NCI-H2029 treated with DMSO at 0.1 percent for 48 hours (cell line): Measurements from ENCODE around the gene NPTN.

ENCODE experiments used
- DNase-seq: peaks from one replicate; lab custom pipeline; 2025; lab: John Stamatoyannopoulos, UW

Gene NPTN

GRCh38 chr15:73631915-73632669 lies 1.1 kb downstream of the NPTN start:
- no peak for DNase-seq

- no peak for DNase-seq
Measured at GRCh38 chr15:73630921-73631362, 2.2 kb downstream of the NPTN start.

- no peak for DNase-seq
Measured at GRCh38 chr15:73629798-73630429, 3.3 kb downstream of the NPTN start.

DNA sequence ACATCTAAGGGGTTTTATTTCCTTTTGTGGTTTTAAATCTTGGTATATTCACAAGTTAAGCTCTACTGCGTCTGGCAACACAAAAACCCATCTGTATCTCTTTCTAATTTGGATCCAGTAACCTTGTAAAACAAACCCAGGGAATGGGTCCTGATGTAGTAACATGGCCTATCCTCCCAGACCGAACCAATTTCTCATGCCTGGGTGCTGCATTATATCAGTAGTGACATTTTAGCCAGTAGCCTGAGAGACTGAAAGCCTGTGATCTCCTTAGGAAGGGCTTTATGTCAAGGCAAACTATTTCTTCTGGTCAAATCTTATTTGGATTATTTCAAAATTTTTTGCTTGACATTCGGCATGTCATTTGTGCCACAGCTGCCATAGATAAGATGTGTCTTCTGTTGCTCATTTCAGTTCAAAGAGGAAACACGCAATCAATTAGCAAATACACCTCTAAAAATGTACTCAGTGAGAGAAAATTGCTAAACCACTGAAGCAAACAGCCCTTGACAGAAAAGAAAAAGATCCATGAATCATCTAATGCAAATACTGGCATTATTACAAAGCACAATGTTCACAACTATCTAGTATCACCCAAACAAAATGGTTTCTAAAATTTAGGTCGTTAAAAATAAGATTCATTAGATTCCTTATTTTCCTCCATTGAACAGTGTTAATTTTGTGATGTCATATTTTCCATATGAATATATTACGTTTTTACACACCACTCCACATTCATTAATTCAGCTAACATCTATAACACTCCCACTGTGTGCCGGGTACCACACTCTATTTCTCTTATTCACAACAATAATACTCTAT lies 4.0 kb downstream of the NPTN start:
- DNase-seq = no peak

GRCh38 chr15:73628102-73628501 lies 5.1 kb downstream of the NPTN start:
- no peak for DNase-seq

- no peak for DNase-seq
Measured at GRCh38 chr15:73626072-73626471, 7.1 kb downstream of the NPTN start.

DNA sequence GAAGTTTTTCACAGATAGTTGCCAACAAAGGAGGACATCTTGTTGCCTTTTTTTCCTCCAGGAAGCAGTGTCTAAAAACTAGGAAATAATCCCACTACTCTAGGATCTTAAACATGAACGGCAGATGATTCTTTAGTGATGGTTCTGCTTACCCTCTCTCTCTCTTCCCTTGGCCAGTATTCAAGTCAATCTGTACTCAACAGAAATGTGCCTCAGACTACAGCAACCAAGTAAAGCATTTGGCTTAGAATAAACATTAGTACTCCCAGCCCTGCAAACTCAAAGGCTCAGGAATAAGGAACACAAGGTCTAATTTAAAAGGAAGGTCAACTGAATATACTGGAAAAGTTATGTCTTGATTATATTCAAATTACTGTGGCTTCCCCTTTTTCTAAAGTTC lies 8.7 kb downstream of the NPTN start:
- no peak for DNase-seq

DNA sequence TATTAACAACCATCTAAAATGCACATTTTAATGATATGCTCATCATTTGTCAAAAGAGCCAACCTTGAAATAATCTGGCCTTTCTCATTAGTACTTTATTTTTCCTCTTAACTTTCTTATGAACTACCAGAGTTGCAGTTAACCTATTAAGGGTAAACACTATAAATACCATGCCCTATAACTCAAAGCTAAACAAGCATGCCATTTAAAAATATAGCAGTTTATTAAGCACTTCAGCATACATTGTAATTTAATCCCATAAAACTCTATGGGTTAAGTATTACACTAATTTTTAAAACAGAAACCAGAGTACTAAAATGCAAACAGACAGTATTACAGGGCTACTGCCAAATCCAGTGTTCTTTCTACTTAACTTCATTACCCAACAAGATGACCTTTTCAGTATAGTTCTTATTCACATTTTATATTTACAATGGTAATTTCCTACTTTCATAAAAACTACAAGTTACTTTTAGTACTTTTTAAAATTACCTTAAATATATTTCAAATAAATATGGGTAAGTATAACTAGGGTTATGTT lies 11.8 kb downstream of the NPTN start:
- no peak for DNase-seq

DNA sequence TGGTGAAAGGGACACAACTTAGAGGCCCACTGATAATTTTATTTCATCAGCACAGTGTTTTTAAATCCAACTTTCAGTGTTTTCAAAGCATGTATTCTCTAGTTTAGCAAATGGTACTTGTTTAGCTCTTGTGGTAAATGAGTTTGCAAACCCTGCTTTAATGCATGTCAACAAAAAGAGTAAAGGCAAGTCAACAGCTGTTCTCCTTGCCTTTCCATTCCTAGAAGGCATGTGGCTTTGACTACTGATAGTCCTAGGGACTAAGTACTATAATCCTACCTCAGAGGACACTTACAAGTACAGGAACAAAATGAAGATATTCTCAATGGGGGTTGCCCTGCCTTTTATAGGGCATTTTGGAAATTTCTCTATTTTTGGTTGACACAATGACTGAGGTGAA lies 13.1 kb downstream of the NPTN start:
- no peak for DNase-seq

DNA sequence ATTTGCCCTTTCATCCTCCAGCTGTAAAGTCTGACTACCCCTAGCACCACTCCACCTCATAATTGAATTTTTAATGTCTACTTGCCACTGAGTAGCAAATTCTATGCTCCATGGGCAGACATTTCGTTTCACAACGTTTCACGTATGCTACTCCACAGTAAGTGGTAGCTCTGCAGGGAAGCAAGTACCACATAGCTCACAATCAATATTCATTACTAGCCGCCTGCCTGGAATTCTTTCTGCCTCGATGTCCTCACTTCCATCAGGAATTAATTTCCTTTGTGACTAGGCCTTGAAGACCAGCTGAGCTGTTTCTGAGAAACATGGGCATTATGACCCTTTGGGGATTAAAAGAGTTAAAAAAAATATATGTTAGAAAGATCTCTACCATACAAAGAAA lies 15.3 kb downstream of the NPTN start:
- DNase-seq = no peak

GRCh38 chr15:73617301-73617831 lies 15.8 kb downstream of the NPTN start:
- DNase-seq = no peak

DNA sequence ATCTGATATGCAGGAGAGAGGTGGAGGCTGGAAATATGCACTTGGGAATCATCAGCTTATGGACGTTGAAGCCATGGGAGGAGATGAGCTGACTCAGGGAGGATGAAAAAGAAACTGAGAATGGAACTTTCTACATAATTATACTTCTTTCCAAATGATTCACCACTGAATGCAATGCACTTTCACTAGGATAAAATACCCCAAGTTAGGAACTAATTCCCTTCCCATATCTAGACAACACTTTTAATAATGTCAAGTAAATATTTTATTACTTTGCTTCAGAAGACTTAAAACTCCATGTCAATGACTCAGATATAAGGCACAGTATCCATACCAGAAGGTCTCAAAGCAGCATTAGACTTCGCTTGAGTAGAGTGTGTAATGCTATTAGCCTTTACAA lies 24.2 kb downstream of the NPTN start:
- no peak for DNase-seq

GRCh38 chr15:73608475-73608874 lies 24.7 kb downstream of the NPTN start:
- no peak for DNase-seq

GRCh38 chr15:73607843-73608242 lies 25.3 kb downstream of the NPTN start:
- no peak for DNase-seq

GRCh38 chr15:73607405-73607804 lies 25.8 kb downstream of the NPTN start:
- DNase-seq = no peak

DNA sequence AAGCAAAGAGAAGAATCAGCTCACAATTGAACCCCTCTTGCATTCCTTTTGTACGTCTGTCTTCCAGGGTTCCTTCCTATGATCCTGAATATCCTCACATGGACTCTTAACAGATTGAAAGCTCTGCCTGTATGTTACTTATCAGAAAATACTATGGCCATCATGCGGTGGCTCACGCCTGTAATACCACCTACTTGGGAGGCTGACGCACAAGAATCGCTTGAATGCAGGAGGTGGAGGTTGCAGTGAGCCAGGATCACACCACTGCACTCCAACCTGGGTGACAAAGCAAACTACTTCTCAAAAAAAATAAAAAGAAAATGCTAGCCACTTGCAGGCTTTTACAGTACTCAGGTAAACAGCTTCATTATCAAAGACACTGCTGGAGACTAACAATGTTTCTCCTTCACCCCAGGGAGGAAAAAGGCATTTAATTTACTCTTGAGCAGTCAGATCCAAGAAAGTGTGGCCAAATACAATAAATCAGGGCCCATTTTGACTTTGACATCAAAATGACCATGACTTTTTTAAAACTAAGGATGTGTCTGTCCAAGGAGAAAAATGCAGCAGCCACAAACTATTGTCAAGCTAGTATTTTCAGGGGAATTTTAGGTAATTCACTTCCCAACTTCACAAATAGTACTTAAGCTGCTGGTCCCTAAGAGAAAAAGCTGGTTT lies 27.3 kb downstream of the NPTN start:
- no peak for DNase-seq

- no peak for DNase-seq
Measured at GRCh38 chr15:73604477-73604876, 28.7 kb downstream of the NPTN start.

DNA sequence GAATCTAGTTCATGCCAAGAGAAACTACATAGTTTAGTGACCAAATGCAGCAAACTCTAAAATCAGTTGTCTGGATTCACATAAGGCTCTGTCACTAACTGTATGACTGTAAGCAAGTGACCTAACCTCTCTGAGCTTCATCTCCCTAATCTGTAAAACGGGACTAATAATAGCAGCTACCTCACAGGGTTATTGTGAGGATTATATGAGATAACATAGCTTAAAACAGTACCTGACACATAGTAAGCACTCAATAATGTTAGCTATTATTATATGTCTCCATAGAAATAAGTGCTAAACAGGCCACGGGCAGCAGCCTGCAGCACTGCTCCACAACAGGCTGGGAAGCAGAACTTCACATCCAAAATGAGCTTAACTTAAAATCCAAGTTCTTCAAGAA lies 30.2 kb downstream of the NPTN start:
- DNase-seq = no peak

GRCh38 chr15:73602446-73602843 lies 30.7 kb downstream of the NPTN start:
- no peak for DNase-seq

GRCh38 chr15:73601451-73602445 lies 31.4 kb downstream of the NPTN start:
- no peak for DNase-seq
